SIG-M5 treated with dmso at 0.1 percent for 504 hours (cell line): Measurements from ENCODE around the gene RAD51B.

ENCODE experiments used
- DNase-seq: peaks from one replicate; lab custom pipeline; 2025; ENCODE audit not compliant: unreplicated experiment; lab: John Stamatoyannopoulos, UW

RAD51B gene

DNA sequence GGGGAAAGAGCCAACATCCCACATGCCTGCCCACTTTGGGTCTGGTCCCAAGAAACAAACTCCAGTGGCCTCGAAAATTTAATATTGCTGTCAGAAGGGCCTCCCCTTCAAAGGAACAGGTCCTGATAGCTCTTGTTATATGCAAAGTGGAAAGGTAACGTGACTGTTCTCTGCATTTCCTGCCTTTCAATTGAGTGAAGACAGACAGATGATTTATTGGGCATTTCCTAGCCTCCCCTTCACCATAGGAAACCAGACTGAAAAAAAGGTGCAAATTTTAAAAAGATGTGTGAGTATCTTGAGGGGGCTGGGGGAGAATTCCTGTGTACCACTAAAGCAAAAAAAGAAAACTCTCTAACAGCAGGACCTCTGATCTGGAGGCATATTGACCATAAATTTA lies 738.1 kb downstream of the RAD51B start:
- no peak for DNase-seq

- no peak for DNase-seq
Observed at GRCh38 chr14:68558096-68558495, 738.5 kb downstream of the RAD51B start.

DNA sequence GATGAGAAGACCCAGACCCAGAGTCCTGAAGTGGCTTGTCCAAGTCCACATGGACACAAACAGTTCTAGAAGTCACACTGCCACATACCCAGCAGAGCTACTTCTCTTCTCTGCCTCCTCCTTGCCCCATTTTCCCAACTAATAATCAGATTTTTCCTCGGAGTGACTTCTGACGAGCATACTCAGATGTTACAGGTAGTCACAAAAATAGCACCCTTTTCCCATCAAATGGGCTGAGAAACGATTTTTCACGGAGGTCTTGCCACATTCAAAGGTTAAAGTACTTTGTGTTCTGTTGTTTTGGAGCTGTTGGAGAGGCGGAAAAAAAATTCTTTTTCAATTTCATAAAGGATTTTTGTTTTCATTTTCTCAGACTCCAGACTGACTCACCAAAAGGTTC lies 740.4 kb downstream of the RAD51B start:
- DNase-seq: no peak

GRCh38 chr14:68561531-68562007 lies 742.0 kb downstream of the RAD51B start:
- DNase-seq: no peak

- DNase-seq: no peak
Observed at GRCh38 chr14:68562911-68563250, 743.3 kb downstream of the RAD51B start.

- DNase-seq: no peak
Observed at GRCh38 chr14:68563251-68564131, 743.9 kb downstream of the RAD51B start.

GRCh38 chr14:68564191-68564825 lies 744.7 kb downstream of the RAD51B start:
- DNase-seq: no peak

- DNase-seq: peak; percentile 32
Observed at GRCh38 chr14:68564826-68565759, 745.5 kb downstream of the RAD51B start.

- peak; percentile 29 for DNase-seq
Observed at GRCh38 chr14:68566075-68566474, 746.5 kb downstream of the RAD51B start.

DNA sequence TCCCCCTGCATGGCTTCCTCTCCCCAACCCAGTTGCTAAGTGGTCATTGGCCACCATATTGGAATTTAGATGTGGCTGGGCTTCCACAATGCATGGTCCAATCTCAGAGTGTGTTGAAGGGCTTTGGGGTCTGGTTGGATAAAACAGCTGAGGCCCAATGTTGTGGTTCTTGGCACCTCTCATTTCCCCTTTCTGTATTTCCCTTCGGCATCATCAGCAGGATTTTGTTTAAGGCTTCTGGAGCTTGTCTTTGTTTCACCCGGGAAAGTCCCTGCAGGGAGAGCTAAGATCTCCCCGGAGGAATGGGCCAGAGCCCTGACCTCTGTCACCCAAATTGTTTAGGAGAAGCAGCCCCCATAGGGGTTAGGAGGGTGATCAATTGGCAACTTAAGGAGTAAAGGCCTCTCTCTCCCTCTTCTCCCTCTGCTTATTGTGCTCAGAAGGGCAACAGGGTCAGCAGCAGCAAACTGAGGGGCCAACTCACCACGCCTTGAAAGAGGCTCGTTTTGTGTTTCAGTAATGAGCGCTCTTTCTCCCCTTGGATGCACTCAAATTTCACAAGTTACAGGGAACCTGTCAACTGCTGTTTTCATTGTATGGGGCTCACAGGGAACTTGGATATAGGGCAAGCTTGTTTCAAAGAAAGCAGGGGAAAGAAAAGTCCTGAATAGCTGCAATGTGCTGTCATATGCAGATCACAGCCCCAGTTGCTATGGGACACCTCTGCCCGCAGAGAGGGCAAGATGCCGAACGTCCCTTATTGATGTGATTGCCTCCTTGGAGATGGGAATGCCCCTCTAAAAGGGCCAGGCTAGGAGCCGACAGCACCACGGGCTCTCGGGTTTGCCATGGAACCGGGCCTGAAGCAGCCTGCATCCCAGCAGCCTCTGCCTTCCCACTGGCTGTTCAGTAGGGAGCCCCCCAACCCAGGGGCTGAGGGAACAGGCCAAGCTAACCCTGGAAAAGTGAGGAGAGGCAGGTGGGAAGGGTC lies 749.6 kb downstream of the RAD51B start:
- DNase-seq: no peak

GRCh38 chr14:68569970-68570409 lies 750.4 kb downstream of the RAD51B start:
- peak; percentile 33 for DNase-seq

DNA sequence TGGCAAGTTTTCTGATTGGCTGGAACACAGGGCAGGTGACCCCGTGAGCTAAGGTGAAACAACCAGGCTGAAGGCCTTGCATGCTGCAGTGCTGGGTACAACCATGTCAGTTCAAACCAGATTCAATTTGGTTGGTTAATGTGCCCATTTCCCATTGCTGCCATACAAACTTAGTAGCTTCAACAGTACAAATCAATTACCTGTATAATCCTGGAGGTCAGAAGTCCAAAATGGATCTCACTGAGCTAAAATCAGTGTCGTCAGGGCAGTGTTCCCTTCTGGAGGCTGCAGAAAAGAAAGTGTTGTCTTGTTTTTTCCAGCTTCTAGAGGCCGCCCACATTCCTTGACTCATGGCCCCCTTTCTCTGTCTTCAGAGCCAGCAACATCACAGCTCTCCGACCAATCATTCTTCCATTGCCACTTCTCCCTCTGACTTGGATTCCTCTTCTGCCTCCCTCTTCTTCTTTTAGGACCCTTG lies 751.6 kb downstream of the RAD51B start:
- DNase-seq: no peak

- no peak for DNase-seq
Observed at GRCh38 chr14:68571928-68572525, 752.4 kb downstream of the RAD51B start.

DNA sequence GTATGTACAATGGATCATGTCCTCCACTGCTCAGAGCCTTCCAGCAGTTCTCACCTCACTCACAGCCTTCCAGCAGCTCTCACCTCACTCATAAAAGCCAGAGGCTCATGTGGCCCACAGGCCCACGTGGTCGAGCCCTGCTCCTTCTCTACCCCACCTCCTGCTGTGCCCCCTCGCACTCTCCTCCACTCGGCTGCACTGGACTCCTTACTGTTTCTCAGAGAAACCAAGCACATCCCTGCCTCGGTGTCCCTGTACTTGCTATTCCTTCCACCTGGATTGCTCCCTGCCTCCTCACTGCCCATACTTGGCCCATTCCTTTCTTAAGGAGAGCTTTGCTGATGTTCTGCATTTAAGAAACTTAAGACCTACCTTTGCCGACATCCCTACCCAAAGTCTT lies 753.5 kb downstream of the RAD51B start:
- no peak for DNase-seq

DNA sequence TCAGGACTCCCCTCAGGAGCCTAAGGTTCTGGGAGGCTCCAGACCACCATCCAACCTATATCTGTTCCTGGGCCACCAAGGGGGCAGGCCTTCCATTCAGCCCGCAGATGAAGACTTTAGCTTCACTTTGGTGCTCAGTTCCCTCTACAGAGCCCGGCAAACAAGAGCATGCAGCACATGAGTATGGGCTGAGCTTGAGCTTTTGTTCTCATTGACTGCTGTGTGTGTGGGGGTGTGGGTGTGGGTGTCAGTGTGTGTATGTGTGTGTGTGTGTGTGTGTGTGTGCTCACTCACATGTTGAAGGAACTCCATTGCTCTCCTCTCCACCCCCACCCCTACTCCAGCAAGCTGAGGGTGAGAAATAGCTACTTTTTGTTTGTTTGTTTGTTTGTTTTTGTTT lies 754.1 kb downstream of the RAD51B start:
- no peak for DNase-seq

- DNase-seq: no peak
Observed at GRCh38 chr14:68574461-68574860, 754.9 kb downstream of the RAD51B start.

GRCh38 chr14:68574906-68575305 lies 755.3 kb downstream of the RAD51B start:
- DNase-seq: no peak

GRCh38 chr14:68575426-68575825 lies 755.8 kb downstream of the RAD51B start:
- DNase-seq: no peak

- DNase-seq: no peak
Observed at GRCh38 chr14:68576031-68576430, 756.5 kb downstream of the RAD51B start.
